ENCODE measurements around the gene CLK3.
"Not testable (repeated sequence)": the region's sequence is repeated elsewhere in the genome, so short reads cannot be mapped to it uniquely, and the experiment has no call there.

CLK3 gene

DNA sequence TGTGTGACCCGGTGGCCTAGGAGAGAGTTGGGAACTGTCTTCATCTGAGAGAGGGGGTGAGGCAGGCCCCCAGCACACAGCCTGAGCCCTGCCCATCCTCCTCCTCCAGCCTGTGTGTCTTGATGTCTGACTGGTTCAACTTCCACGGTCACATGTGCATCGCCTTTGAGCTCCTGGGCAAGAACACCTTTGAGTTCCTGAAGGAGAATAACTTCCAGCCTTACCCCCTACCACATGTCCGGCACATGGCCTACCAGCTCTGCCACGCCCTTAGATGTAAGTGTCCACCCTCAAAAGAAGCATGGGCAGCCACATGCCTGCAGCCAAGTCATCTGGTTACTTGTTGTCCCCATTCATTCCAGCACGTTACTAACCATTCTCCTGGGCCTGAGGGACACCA lies 10.1 kb downstream of the CLK3 start:
- H3K4me3 ChIP-seq (ENCODE audit: control insufficient read depth, low read depth, low read length) = no peak overlapping the region
- TF ChIP-seq, protein P1, sequence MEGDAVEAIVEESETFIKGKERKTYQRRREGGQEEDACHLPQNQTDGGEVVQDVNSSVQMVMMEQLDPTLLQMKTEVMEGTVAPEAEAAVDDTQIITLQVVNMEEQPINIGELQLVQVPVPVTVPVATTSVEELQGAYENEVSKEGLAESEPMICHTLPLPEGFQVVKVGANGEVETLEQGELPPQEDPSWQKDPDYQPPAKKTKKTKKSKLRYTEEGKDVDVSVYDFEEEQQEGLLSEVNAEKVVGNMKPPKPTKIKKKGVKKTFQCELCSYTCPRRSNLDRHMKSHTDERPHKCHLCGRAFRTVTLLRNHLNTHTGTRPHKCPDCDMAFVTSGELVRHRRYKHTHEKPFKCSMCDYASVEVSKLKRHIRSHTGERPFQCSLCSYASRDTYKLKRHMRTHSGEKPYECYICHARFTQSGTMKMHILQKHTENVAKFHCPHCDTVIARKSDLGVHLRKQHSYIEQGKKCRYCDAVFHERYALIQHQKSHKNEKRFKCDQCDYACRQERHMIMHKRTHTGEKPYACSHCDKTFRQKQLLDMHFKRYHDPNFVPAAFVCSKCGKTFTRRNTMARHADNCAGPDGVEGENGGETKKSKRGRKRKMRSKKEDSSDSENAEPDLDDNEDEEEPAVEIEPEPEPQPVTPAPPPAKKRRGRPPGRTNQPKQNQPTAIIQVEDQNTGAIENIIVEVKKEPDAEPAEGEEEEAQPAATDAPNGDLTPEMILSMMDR (IDR thresholded peaks at IDR 0.05; ENCODE audit: control insufficient read depth, insufficient read depth, low read depth, low read length, missing control alignments) = no peak
- no peak for DNase-seq (ENCODE audit: low read depth)

DNA sequence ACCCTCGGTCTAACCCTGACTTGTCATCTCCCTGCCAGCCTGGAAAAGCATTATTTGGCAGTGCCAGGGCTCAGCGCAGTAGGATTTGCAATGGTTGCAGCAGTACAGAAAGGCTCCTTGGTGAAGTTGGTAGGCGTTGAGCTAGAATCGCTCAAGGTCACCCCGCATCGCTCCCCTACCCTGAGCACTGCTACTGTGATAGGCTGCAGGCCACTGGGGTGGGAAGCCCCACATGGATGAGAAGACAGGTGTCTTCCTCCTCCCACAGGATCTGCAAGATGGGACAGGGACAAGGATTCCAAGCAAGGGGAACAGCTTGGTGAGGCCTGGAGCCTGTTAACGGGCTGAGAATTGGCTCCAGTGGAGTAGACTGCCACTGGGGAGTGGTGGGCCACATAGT lies 10.7 kb downstream of the CLK3 start:
- no peak overlapping the region for H3K4me3 ChIP-seq (ENCODE audit: control insufficient read depth, low read depth, low read length)
- DNase-seq (ENCODE audit: low read depth) = no peak
- TF ChIP-seq, protein P1 (IDR thresholded peaks at IDR 0.05; ENCODE audit: control insufficient read depth, insufficient read depth, low read depth, low read length, missing control alignments) = no peak

DNA sequence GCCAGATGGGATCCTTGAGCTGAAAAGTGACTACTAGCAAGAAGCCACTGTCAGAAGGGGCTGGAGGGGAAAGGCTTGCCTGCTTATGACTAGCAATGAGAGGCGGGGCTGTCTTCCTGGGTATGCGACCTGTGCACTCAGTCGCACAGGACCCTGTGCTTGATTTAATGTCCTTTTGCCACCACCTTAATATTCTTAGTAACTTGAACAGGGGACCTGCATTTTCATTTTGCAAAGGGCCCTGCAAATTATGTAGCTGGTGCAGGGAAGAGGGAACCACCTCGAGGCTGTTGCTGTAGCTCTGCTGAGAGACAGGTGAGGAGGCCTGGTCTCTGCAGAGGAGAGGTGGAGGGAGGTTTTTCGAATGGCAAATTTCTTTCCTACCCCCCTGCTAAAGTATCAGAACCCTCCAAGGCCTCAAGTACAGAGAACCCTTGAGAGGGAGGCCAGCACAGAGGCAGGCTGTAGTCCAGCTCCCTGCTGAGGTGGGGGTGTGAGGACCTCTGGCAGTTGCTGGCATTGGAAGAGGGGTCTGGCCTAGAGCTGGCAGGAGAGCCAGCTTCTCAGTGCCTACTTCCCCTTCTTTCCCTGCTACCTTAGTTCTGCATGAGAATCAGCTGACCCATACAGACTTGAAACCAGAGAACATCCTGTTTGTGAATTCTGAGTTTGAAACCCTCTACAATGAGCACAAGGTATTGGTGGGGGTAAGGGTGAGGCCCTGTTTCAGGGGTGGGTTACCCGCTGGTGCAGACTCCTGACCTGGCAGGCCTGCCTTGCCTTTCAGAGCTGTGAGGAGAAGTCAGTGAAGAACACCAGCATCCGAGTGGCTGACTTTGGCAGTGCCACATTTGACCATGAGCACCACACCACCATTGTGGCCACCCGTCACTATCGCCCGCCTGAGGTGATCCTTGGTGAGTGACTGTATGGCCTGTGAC lies 11.4 kb downstream of the CLK3 start:
- DNase-seq (ENCODE audit: low read depth) = no peak
- no peak overlapping the region for H3K4me3 ChIP-seq (ENCODE audit: control insufficient read depth, low read depth, low read length)
- TF ChIP-seq, protein P1 (IDR thresholded peaks at IDR 0.05; ENCODE audit: control insufficient read depth, insufficient read depth, low read depth, low read length, missing control alignments) = no peak

DNA sequence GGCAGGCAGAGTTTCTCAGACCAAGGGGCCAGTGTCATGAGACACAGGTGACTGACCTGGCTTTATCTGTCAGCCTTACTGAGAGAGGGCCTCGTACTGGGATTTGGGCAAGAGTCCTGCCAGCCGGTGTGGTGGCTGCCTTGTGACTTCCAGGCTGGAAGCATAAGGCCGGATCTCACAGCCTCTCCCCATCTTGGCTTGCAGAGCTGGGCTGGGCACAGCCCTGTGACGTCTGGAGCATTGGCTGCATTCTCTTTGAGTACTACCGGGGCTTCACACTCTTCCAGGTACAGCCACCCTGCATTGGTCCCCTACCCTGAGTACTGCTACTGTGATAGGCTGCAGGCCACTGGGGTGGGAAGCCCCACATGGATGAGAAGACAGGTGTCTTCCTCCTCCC lies 12.1 kb downstream of the CLK3 start:
- TF ChIP-seq, protein P1 (IDR thresholded peaks at IDR 0.05; ENCODE audit: control insufficient read depth, insufficient read depth, low read depth, low read length, missing control alignments) = no peak
- DNase-seq (ENCODE audit: low read depth) = no peak
- H3K4me3 ChIP-seq (ENCODE audit: control insufficient read depth, low read depth, low read length) = no peak overlapping the region

DNA sequence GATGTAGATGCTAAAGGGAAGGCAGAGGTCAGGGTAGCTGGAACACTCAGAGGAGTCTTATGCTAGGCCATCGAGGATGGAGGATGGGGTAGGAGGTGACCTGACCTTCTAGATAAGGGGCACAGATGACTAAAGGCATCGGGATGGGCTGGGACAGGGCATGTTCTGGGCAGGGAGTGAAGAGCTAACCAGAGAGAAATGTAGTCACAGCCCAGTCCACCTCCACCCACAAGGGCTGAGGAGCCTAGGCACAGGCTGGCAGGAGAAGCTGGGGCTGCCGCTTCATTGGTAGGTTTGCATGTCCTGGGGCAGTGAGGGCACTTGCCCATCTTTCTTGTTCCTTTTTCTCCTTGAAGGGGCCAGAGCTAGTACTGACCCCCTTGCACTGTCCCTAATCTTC lies 12.6 kb downstream of the CLK3 start:
- H3K4me3 ChIP-seq (ENCODE audit: control insufficient read depth, low read depth, low read length) = no peak overlapping the region
- no peak for DNase-seq (ENCODE audit: low read depth)
- TF ChIP-seq, protein P1 (IDR thresholded peaks at IDR 0.05; ENCODE audit: control insufficient read depth, insufficient read depth, low read depth, low read length, missing control alignments) = no peak

DNA sequence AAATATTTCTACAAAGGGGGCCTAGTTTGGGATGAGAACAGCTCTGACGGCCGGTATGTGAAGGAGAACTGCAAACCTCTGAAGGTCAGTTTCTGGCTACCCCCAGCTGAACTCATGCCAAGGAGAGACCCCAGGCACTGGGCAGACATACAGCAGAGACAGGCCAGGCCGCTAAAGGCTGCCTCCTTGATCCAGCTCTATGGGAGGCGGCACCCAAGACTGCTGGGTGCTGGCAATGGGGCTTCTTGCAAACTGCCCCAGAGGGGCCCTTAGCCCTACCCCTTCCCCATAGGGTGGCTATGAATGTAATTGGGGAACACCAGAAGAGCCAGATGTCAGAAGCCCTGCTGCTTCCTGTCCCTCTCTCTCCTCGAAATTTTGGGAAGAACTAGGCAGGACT lies 13.3 kb downstream of the CLK3 start:
- no peak overlapping the region for H3K4me3 ChIP-seq (ENCODE audit: control insufficient read depth, low read depth, low read length)
- DNase-seq (ENCODE audit: low read depth) = no peak
- TF ChIP-seq, protein P1 (IDR thresholded peaks at IDR 0.05; ENCODE audit: control insufficient read depth, insufficient read depth, low read depth, low read length, missing control alignments) = no peak

DNA sequence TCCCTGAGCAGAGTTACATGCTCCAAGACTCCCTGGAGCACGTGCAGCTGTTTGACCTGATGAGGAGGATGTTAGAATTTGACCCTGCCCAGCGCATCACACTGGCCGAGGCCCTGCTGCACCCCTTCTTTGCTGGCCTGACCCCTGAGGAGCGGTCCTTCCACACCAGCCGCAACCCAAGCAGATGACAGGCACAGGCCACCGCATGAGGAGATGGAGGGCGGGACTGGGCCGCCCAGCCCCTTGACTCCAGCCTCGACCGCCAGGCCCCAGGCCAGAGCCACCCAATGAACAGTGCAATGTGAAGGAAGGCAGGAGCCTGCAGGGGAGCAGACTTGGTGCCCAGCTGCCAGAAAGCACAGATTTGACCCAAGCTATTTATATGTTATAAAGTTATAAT lies 14.1 kb downstream of the CLK3 start:
- not testable (repeated sequence) for DNase-seq (ENCODE audit: low read depth); H3K4me3 ChIP-seq (ENCODE audit: control insufficient read depth, low read depth, low read length)
